Glutamatergic neuron (in vitro differentiated cells): ENCODE data around the gene NR2F6. TPM values are rescaled to one million over a fixed set of nuclear protein-coding genes. Genes with fewer than 3 reads are reported as not detected.
A peak's percentile ranks its signal among the peaks of the same experiment; 100 is the strongest.

ENCODE experiments used
- DNase-seq: peaks from one replicate; pipeline ENCODE4 v3.0.0; 2022
- H3K27ac Mint-ChIP-seq: one replicate; pipeline ENCODE4 v1.8.0; 2020; ENCODE audit warnings: mild to moderate bottlenecking, mixed read lengths, inconsistent platforms; ENCODE audit not compliant: unreplicated experiment
- H3K27me3 Mint-ChIP-seq: one replicate; pipeline ENCODE4 v1.8.0; 2020; ENCODE audit warnings: mild to moderate bottlenecking, moderate library complexity, mixed read lengths, inconsistent platforms; ENCODE audit not compliant: unreplicated experiment
- H3K36me3 Mint-ChIP-seq: one replicate; pipeline ENCODE4 v1.8.0; 2020; ENCODE audit warnings: mild to moderate bottlenecking, mixed read lengths, inconsistent platforms; ENCODE audit not compliant: unreplicated experiment
- H3K4me1 Mint-ChIP-seq: one replicate; pipeline ENCODE4 v1.8.0; 2020; ENCODE audit warnings: mild to moderate bottlenecking, low read depth, mixed read lengths, inconsistent platforms; ENCODE audit not compliant: unreplicated experiment
- H3K4me3 Mint-ChIP-seq: one replicate; pipeline ENCODE4 v1.8.0; 2020; ENCODE audit warnings: mild to moderate bottlenecking, mixed read lengths, inconsistent platforms; ENCODE audit not compliant: unreplicated experiment
- H3K9me3 Mint-ChIP-seq: one replicate; pipeline ENCODE4 v1.8.0; 2020; ENCODE audit warnings: mild to moderate bottlenecking, moderate library complexity, mixed read lengths, inconsistent platforms; ENCODE audit not compliant: unreplicated experiment
- CTCF ChIP-seq: fragments of 200-600 bp; sonication (generic); IDR thresholded peaks from one replicate; pipeline ENCODE4 v1.5.0; 2021; ENCODE audit not compliant: partially characterized antibody, unreplicated experiment
- total RNA-seq: library from RNA; stranded (reverse); fragmentation: NEBNext Ultra II Directional; extraction: Animal tissue kit (Norgen Biotek cat#: 25700); gene quantifications from one replicate; pipeline ENCODE4 v1.2.1, GENCODE V29; 2021; ENCODE audit not compliant: unreplicated experiment

The NR2F6 gene
- total RNA-seq, 1 donor from 2014 or later: 109 TPM

DNA sequence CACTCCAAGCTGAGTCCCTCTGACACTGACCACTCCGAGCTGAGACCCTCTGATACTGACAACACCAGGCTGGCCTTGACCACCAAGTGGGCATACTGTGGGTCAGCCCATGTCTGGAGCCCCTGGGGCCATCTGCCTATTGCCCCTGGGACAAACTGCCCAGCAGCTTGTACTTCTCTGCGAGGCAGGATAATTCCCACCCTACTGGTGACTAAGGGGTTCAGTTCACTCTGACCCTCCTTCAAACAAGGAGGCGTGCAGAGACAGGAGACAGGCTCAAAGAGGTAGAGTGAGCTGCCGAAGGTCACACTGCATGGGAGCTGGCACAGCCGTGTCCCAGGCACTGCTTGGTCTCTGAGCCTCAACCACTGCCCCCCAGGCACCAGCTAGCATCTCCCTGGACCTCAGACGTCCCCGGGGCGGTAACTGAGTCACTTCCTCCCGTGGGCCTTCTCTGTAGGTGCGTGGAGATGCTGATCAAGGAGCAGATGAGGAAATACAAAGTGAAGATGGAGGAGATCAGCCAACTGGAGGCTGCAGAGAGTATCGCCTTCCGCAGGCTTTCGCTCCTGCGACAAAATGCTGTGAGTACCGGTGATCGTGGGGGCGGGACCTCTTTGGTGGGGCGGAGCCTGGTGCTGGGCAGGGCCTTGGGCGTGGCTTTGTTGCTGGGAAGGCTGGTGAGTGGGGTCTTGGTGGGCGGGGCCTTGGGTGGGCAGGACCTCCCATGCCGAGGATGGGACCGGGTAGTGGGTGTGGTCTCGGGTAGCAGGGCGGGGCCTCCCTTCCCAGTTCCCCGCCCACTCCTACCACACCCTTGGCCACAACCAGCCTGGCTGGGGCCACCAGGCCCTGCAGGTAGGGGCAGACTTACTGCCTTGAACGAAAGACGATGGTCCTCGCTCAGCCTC lies 36.3 kb downstream of the NR2F6 start:
- no peak for TF ChIP-seq CTCF
- H3K36me3 Mint-ChIP-seq: no peaks in the 10 kb centered on the region
- H3K9me3 Mint-ChIP-seq: peaks cover 3% of the 10 kb centered on the region
- peak overlapping the region; percentile 28 for H3K27ac Mint-ChIP-seq
- peak; percentile 72 for DNase-seq
- H3K4me3 Mint-ChIP-seq: no peak overlapping the region
- H3K4me1 Mint-ChIP-seq: peaks cover 5% of the 10 kb centered on the region
- H3K27me3 Mint-ChIP-seq: peaks cover 7% of the 10 kb centered on the region

DNA sequence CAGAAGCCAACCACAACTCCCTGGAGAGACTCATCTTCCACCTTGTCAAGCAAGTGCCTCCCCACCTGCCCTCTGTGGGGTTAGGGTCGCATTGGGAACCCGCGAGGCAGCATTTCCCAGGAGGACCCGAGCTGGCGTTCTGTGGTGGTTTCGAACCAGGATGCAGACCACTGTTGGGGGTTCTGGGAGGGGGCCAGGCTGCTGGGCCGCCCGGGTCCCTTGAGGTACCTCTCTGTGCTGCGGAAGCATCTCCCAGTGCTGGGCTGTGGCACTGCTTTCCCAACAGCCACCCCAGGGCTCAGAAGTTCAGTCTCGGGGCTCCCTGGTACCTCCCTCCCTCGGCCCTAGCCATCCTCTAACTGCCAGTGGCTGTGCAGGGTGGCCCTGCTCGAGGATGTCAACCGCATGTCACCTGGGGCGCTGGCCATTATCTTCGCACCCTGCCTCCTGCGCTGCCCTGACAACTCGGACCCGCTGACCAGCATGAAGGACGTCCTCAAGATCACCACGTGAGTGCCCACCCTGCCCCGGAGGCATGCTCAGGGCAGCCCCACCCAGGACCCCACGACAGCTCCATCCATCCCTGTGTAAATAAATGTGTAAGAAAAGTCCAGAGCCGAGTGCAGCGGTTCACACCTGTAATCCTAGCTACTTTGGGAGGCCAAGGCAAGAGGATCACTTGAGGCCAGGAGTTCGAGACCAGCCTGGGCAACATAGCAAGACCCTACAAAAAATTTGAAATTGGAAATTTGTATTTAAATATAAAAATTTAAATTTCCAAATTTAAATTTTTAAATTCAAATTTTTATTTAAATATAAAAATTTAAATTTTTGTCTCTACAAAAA lies 38.8 kb downstream of the NR2F6 start:
- no peak for DNase-seq
- Mint-ChIP-seq H3K4me1 (peaks cover 4% of the 10 kb centered on the region), H3K27ac (no peak overlapping the region), H3K4me3 (no peak overlapping the region), H3K36me3 (peaks cover 2% of the 10 kb centered on the region), H3K27me3 (peaks cover 7% of the 10 kb centered on the region), H3K9me3 (peaks cover 4% of the 10 kb centered on the region)
- no peak for TF ChIP-seq CTCF

DNA sequence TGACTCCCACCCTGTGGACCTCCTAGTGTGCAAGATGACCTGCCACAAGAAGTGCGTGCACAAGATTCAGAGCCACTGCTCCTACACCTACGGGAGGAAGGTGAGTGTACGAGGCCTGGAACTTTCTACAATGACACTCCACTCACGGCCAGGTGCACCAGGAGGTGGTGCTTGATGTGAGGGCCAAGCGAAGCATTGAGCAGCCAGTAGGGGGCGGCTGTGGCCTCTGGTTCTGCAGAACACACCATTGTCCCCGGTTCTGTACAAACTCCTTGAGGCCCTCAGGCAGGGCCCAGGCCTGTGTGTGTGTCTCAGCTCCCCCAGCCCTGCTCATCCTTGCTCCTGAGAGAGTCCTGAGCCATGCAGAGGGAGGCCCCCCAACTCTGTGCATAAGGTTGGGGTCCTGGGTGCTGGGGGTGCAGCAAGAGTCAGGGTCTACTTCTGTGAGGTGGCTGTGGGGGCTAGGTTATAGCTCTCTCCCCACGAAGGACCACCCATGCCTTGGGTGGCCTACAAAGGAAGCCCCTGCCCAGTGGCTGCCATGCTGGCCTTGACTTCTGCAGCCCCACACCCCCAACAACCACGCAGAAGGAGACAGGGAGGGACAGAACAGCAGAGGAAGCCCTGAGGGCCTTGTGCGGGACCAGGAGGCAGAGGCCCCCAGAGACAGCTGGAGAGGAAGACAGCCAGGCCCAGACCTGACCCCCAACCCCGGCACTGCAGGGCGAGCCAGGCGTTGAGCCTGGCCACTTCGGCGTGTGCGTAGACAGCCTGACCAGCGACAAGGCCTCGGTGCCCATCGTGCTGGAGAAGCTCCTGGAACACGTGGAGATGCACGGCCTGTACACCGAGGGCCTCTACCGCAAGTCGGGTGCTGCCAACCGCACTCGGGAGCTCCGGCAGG lies 40.2 kb downstream of the NR2F6 start:
- H3K9me3 Mint-ChIP-seq: peaks cover 7% of the 10 kb centered on the region
- peaks cover 5% of the 10 kb centered on the region for H3K36me3 Mint-ChIP-seq
- H3K4me3 Mint-ChIP-seq: no peak overlapping the region
- H3K27me3 Mint-ChIP-seq: peaks cover 7% of the 10 kb centered on the region
- TF ChIP-seq CTCF: peak; percentile 66
- H3K27ac Mint-ChIP-seq: no peak overlapping the region
- peak; percentile 63 for DNase-seq
- H3K4me1 Mint-ChIP-seq: peaks cover 4% of the 10 kb centered on the region

DNA sequence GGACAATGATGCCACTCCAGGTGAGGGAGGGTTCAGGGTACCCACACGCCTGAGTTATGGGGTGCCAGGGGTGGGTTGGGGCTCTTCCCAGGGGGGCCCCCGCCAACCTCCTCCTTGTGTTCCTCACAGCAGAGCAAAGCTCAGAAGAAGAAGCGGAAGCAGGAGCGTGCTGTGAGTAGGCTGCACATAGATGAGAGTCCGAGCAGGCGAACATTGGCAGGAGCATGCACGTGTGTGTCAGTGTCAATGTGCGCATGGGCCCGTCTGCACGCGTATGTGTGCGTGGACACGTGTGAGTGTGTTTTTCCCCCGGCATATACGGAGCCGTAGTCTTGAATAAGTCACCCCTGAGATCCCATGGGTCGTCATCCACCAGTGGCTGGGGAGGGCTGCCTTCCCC lies 43.0 kb downstream of the NR2F6 start:
- Mint-ChIP-seq H3K4me3 (no peak overlapping the region), H3K9me3 (peaks cover 4% of the 10 kb centered on the region), H3K36me3 (peaks cover 12% of the 10 kb centered on the region), H3K27me3 (peaks cover 9% of the 10 kb centered on the region), H3K27ac (no peak overlapping the region), H3K4me1 (no peaks in the 10 kb centered on the region)
- TF ChIP-seq CTCF: no peak
- DNase-seq: no peak
